HepG2 (cell line): ENCODE measurements around the gene ANKHD1. TPM values are rescaled to one million over a fixed set of nuclear protein-coding genes. Genes with fewer than 3 reads are reported as not detected.

Source experiments
- ATAC-seq: fragments of 200-7000 bp; cut with Tn5 transposase; 3 replicates; pipeline ENCODE4 v1.9.1; 2020; ENCODE audit warnings: mild to moderate bottlenecking, moderate library complexity
- BruUV-seq: library from RNA; stranded (reverse); fragments of 400-500 nt; replicated peaks from 2 replicates; lab custom pipeline; 2021; lab: Mats Ljungman, UMichigan
- CTCF ChIA-PET: fragments of 300-600 bp; formaldehyde crosslinking; extraction: SDS; loops from one replicate; lab custom pipeline; 2021; ENCODE audit warnings: low total read pairs, inconsistent platforms, low intra/inter-chr PET ratio; lab: Yijun Ruan, JAX
- POLR2A ChIA-PET: fragments of 350-600 bp; sonication (Branson Sonifier 250); formaldehyde crosslinking; loops from one replicate; lab custom pipeline; 2020; ENCODE audit warnings: antibody characterized with exemption, inconsistent platforms; lab: Yijun Ruan, JAX
- DNase-seq: peaks from one replicate; pipeline ENCODE4 v3.0.0-alpha.2; 2015; ENCODE audit warnings: low spot score
- FAIRE-seq: peaks from 3 replicates; lab custom pipeline; 2011; peaks lifted over from hg19 to GRCh38; lab: Jason Lieb, UNC
- H2AFZ ChIP-seq: one replicate; pipeline ENCODE4 v1.6.1; 2011; ENCODE audit warnings: low read length, inconsistent platforms
- H3K27ac ChIP-seq: fragments of 300-600 bp; 3 replicates; pipeline ENCODE4 v1.8.0; 2011; ENCODE audit warnings: mixed run types, mild to moderate bottlenecking, mixed read lengths, low read length, inconsistent platforms; ENCODE audit not compliant: insufficient read depth; ENCODE audit errors: extremely low read length
- H3K27me3 ChIP-seq, 2 experiments: fragments of 200-600 bp in 1 of 2; 2 replicates in 1 of 2; 3 replicates in 1 of 2; pipeline versions ENCODE4 v1.6.0 to v1.8.0; 2011; ENCODE audit warnings: low read length in 2 of 2, mild to moderate bottlenecking in 2 of 2, moderate library complexity in 2 of 2, inconsistent platforms in 1 of 2; ENCODE audit not compliant: insufficient read depth in 2 of 2, control insufficient read depth in 1 of 2
- H3K36me3 ChIP-seq, 2 experiments: fragments of 200-600 bp in 1 of 2; replicated peaks in 1 of 2; 2 replicates in 1 of 2; 3 replicates in 1 of 2; pipeline versions ENCODE4 v1.5.1 to v1.8.0; 2011; ENCODE audit warnings: low read length in 2 of 2, inconsistent platforms in 1 of 2; ENCODE audit not compliant: insufficient read depth in 2 of 2, control insufficient read depth in 1 of 2
- H3K4me1 ChIP-seq: 2 replicates; pipeline ENCODE4 v1.5.1; 2012; ENCODE audit warnings: low read length, inconsistent platforms; ENCODE audit not compliant: insufficient read depth
- H3K4me2 ChIP-seq: 2 replicates; pipeline ENCODE4 v1.6.0; 2011; ENCODE audit warnings: low read depth, low read length, inconsistent platforms
- H3K4me3 ChIP-seq, 3 experiments: fragments of 200-600 bp in 1 of 3; sonication (generic), shearing (Covaris generic) in 1 of 3; replicated peaks in 1 of 3; 2 replicates each; pipeline ENCODE4 v1.5.1; 2011 to 2016; ENCODE audit warnings: low read length in 3 of 3, inconsistent platforms in 2 of 3, low read depth in 2 of 3, mild to moderate bottlenecking in 2 of 3, control low read depth in 1 of 3, mixed read lengths in 1 of 3; ENCODE audit not compliant: insufficient read depth in 1 of 3
- H3K79me2 ChIP-seq: one replicate; pipeline ENCODE4 v1.6.1; 2011; ENCODE audit warnings: low read length, inconsistent platforms; ENCODE audit not compliant: insufficient read depth
- H3K9ac ChIP-seq: 2 replicates; pipeline ENCODE4 v1.6.0; 2011; ENCODE audit warnings: mild to moderate bottlenecking, low read depth, low read length, inconsistent platforms; ENCODE audit not compliant: insufficient read depth
- H3K9me3 ChIP-seq: 2 replicates; pipeline ENCODE4 v1.5.1; 2012; ENCODE audit warnings: mild to moderate bottlenecking, low read length
- H4K20me1 ChIP-seq: 2 replicates; pipeline ENCODE4 v1.6.0; 2011; ENCODE audit warnings: inconsistent platforms, mild to moderate bottlenecking, low read length, moderate library complexity; ENCODE audit not compliant: insufficient read depth
- ETV5 ChIP-seq: IDR thresholded peaks from 2 replicates; pipeline ENCODE4 v1.6.1; 2018; ENCODE audit warnings: missing biosample characterization, missing genetic modification reagents, inconsistent platforms, borderline replicate concordance
- GFI1 ChIP-seq: sonication (generic); formaldehyde crosslinking; IDR thresholded peaks from 2 replicates; pipeline ENCODE4 v1.5.0; 2020; ENCODE audit warnings: missing genetic modification reagents, mild to moderate bottlenecking, borderline replicate concordance
- JUN ChIP-seq: sonication (generic); formaldehyde crosslinking; IDR thresholded peaks from 2 replicates; pipeline ENCODE4 v1.4.0; 2020; ENCODE audit warnings: mild to moderate bottlenecking, missing genetic modification reagents
- RARG ChIP-seq: sonication (generic); formaldehyde crosslinking; IDR thresholded peaks from 2 replicates; pipeline ENCODE4 v1.4.0; 2020; ENCODE audit warnings: low read depth, mild to moderate bottlenecking, missing genetic modification reagents
- TCF7 ChIP-seq: sonication (generic); IDR thresholded peaks from 2 replicates; pipeline ENCODE4 v1.6.1; 2016; ENCODE audit warnings: antibody characterized with exemption, low read depth
- ZFP36L1 ChIP-seq: sonication (generic); formaldehyde crosslinking; IDR thresholded peaks from 2 replicates; pipeline ENCODE4 v1.8.0; 2022; ENCODE audit warnings: mild to moderate bottlenecking, missing genetic modification reagents, moderate library complexity
- ZNF383 ChIP-seq: sonication (generic); formaldehyde crosslinking; IDR thresholded peaks from 2 replicates; pipeline ENCODE4 v1.4.0; 2020; ENCODE audit warnings: missing genetic modification reagents, mild to moderate bottlenecking, borderline replicate concordance
- ZNF414 ChIP-seq: sonication (generic); formaldehyde crosslinking; IDR thresholded peaks from 2 replicates; pipeline ENCODE4 v1.5.0; 2020; ENCODE audit warnings: missing genetic modification reagents
- ZNF550 ChIP-seq: sonication (generic); formaldehyde crosslinking; IDR thresholded peaks from 2 replicates; pipeline ENCODE4 v1.4.0; 2020; ENCODE audit warnings: mild to moderate bottlenecking, missing genetic modification reagents, borderline replicate concordance
- WGBS: methylation state at CpG from one replicate; pipeline ENCODE4 v1.1.6; 2017; ENCODE audit warnings: low lambda C conversion rate; 5-methylcytosine and 5-hydroxymethylcytosine counted together
- in situ Hi-C: cut with HindIII; loops from 2 replicates; pipeline ENCODE4 v1.10.0; 2017; ENCODE audit warnings: low pct_unique_long_range_greater_than_20kb; ENCODE audit not compliant: extremely low pct_ligation_motif_present
- intact Hi-C: fragments of 100-400 bp; cut with micrococcal nuclease; formaldehyde crosslinking; loops from one replicate; pipeline ENCODE4 v1.10.0; 2022; ENCODE audit not compliant: unreplicated experiment
- polyA plus RNA-seq, 8 experiments: library from polyadenylated mRNA; depleted of rRNA in 3 of 8; stranded (reverse) in 7 of 8; unstranded in 1 of 8; fragments of >200 nt; fragmentation: Illumina TruSeq in 4 of 8; extraction: Trizol in 4 of 8; gene quantifications; 2 replicates each; pipeline versions ENCODE4 v1.2.1 to v1.2.3, GENCODE V29; 2011 to 2016; ENCODE audit warnings: low read depth in 4 of 8, missing spikeins in 1 of 8, mixed read lengths in 1 of 8; ENCODE audit not compliant: insufficient read depth in 1 of 8
- total RNA-seq, 5 experiments: library from RNA; depleted of rRNA; stranded (reverse); fragments of >200 nt; fragmentation: Illumina TruSeq; extraction: Trizol; gene quantifications; 2 replicates each; pipeline ENCODE4 v1.2.3, GENCODE V29; 2016; ENCODE audit warnings: low read depth in 1 of 5

Gene ANKHD1
- total and polyA plus RNA-seq, 2 of the 13 experiments (the other 11 are each of a cell fraction or from before 2014, with no cell fraction given) = 69.9 to 82.0 TPM

GRCh38 chr5:140547508-140548299 lies 146.1 kb downstream of the ANKHD1 start, which contains the start of gene EIF4EBP3 (continued):
- peak; percentile 59; the same call in 1 of the 2 replicates for TF ChIP-seq ZNF550 (CRISPR knock-in tag)
- TF ChIP-seq, all 625 proteins: peak for 229

DNA sequence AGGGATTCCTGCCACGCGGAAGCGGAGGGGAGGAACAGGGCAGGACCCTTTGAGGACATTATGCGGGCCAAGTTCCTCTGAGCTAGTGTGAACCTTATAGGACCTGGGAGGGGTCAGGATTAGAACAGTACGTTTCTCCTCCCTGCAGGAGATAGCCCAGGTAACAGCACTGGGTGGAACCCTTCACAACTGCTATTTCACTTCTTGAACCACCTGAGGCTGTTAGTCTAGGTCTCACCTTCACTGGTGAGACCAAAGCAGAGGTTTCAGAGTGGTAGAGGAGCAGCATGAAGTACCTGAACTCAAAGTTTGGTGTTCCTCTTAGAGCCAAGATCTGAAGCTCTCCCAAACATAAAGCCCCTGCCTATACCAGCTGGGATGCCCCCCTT lies 146.7 kb downstream of the ANKHD1 start:
- no peak for FAIRE-seq
- Histone ChIP-seq H3K4me1 (peaks cover 27% of the 10 kb centered on the region), H2AFZ (no peak overlapping the region), H3K4me2 (no peak overlapping the region), H3K9ac (no peak overlapping the region), H3K79me2 (peaks cover 2% of the 10 kb centered on the region), H3K9me3 (no peaks in the 10 kb centered on the region), H3K36me3 (peaks cover 12 to 48% of the 10 kb centered on the region in 2 experiments), H3K27ac (peak overlapping the region; percentile 86), H3K4me3 (no peak overlapping the region), H4K20me1 (no peaks in the 10 kb centered on the region; the same call in none of the 2 replicates), H3K27me3 (no peaks in the 10 kb centered on the region)
- POLR2A ChIA-PET = interaction anchor here (1.5 to 4.5 kb wide), 5 partner anchors 10 to 163 kb away, joined by 5 to 70 read pairs (median 25); partner anchors contain the start of genes IK, NDUFA2, SRA1 and TMCO6
- in situ Hi-C loops = no loop called here
- no TSS peak for BruUV-seq
- no peak for DNase-seq
- 0 out of 2 replicates have a peak, but pooled peaks have one; percentile 0 for TF ChIP-seq ZNF414 (CRISPR knock-in tag)
- no peak for TF ChIP-seq ZNF383 (CRISPR knock-in tag)
- TF ChIP-seq RARG (CRISPR knock-in tag) = no peak
- TF ChIP-seq GFI1 (CRISPR knock-in tag) = no peak
- TF ChIP-seq ETV5 (CRISPR knock-in tag) = no peak
- no peak for TF ChIP-seq TCF7
- no peak for TF ChIP-seq ZFP36L1 (CRISPR knock-in tag)
- TF ChIP-seq JUN = no peak
- WGBS = 94% methylated on average over 5 of the region's 5 CpGs
- CTCF ChIA-PET = no interaction called here
- intact Hi-C loops = loop anchor here (5.0 kb wide), 1 partner anchor 179 kb away; no protein-coding TSS in a partner anchor
- ATAC-seq = no peak
